ENCODE data around the gene TNNI3K. TPM values are rescaled to one million over a fixed set of nuclear protein-coding genes. Genes with fewer than 3 reads are reported as not detected.

TNNI3K gene
- polyA plus RNA-seq, 1 donor (not counting 4 experiments of a cell fraction or from before 2014, with no cell fraction given), result 0.41 TPM

GRCh38 chr1:74222701-74223100, 12.5 kb upstream of the TNNI3K start:
- Histone ChIP-seq H3K79me2 (ENCODE audit: control insufficient read depth, insufficient read depth, low read length) (no peaks in the 10 kb centered on the region), H3K27ac (ENCODE audit: control insufficient read depth, insufficient read depth, low read length) (no peak overlapping the region), H3K9me3 (ENCODE audit: control insufficient read depth, low read depth, low read length) (no peaks in the 10 kb centered on the region), H3K27me3 (ENCODE audit: control insufficient read depth, extremely low read depth, insufficient read depth, low read length) (no peaks in the 10 kb centered on the region), H3K36me3 (ENCODE audit: control insufficient read depth in 2 of 2, extremely low read depth in 1 of 2, insufficient read depth in 2 of 2, low read length in 2 of 2) (no peaks in the 10 kb centered on the region), H2AFZ (ENCODE audit: control insufficient read depth, low read length) (no peak overlapping the region), H3K9me1 (ENCODE audit: control insufficient read depth, extremely low read depth, insufficient read depth, low read length) (no peaks in the 10 kb centered on the region), H3K9ac (ENCODE audit: control insufficient read depth, extremely low read depth, insufficient read depth, low read length) (no peak overlapping the region), H3K4me2 (ENCODE audit: control insufficient read depth, extremely low read depth, insufficient read depth, low read depth, low read length) (no peak overlapping the region), H4K20me1 (ENCODE audit: control insufficient read depth, extremely low read depth, insufficient read depth, low read length) (no peaks in the 10 kb centered on the region), H3K4me1 (ENCODE audit: control insufficient read depth, extremely low read depth, insufficient read depth, low read length) (no peaks in the 10 kb centered on the region), H3K4me3 (ENCODE audit: control insufficient read depth in 2 of 3, extremely low read depth in 1 of 3, insufficient read depth in 2 of 3, low read depth in 1 of 3, low read length in 3 of 3) (no peak overlapping the region)
- TF ChIP-seq CTCF (optimal IDR thresholded peaks at IDR 0.05 in 1 of 3, IDR thresholded peaks at IDR 0.05 in 1 of 3, conservative IDR thresholded peaks at IDR 0.05 in 1 of 3; ENCODE audit: extremely low read depth in 1 of 3, insufficient read depth in 2 of 3, low read length in 3 of 3), result no peak
- TF ChIP-seq EZH2 (IDR thresholded peaks at IDR 0.05; ENCODE audit: low read length), result no peak
- DNase-seq (ENCODE audit: low read depth, low spot score), result no peak
- dilution Hi-C loops (cut with MboI; ENCODE audit: extremely low pct_ligation_motif_present, low sequenced_read_pairs), result no loop called here
- FAIRE-seq, result no peak

GRCh38 chr1:74223453-74223852, 11.7 kb upstream of the TNNI3K start:
- no peaks in the 10 kb centered on the region for H3K79me2 ChIP-seq (ENCODE audit: control insufficient read depth, insufficient read depth, low read length)
- FAIRE-seq, result no peak
- H3K36me3 ChIP-seq (ENCODE audit: control insufficient read depth in 2 of 2, extremely low read depth in 1 of 2, insufficient read depth in 2 of 2, low read length in 2 of 2), result no peaks in the 10 kb centered on the region
- H3K9me1 ChIP-seq (ENCODE audit: control insufficient read depth, extremely low read depth, insufficient read depth, low read length), result no peaks in the 10 kb centered on the region
- no peak overlapping the region for H3K27ac ChIP-seq (ENCODE audit: control insufficient read depth, insufficient read depth, low read length)
- H3K27me3 ChIP-seq (ENCODE audit: control insufficient read depth, extremely low read depth, insufficient read depth, low read length), result no peaks in the 10 kb centered on the region
- H2AFZ ChIP-seq (ENCODE audit: control insufficient read depth, low read length), result no peak overlapping the region
- no peak overlapping the region for H3K9ac ChIP-seq (ENCODE audit: control insufficient read depth, extremely low read depth, insufficient read depth, low read length)
- H4K20me1 ChIP-seq (ENCODE audit: control insufficient read depth, extremely low read depth, insufficient read depth, low read length), result no peaks in the 10 kb centered on the region
- H3K4me2 ChIP-seq (ENCODE audit: control insufficient read depth, extremely low read depth, insufficient read depth, low read depth, low read length), result no peak overlapping the region
- DNase-seq (ENCODE audit: low read depth, low spot score), result no peak
- no peak overlapping the region for H3K4me3 ChIP-seq (ENCODE audit: control insufficient read depth in 2 of 3, extremely low read depth in 1 of 3, insufficient read depth in 2 of 3, low read depth in 1 of 3, low read length in 3 of 3)
- TF ChIP-seq EZH2 (IDR thresholded peaks at IDR 0.05; ENCODE audit: low read length), result no peak
- no peak for TF ChIP-seq CTCF (optimal IDR thresholded peaks at IDR 0.05 in 1 of 3, IDR thresholded peaks at IDR 0.05 in 1 of 3, conservative IDR thresholded peaks at IDR 0.05 in 1 of 3; ENCODE audit: extremely low read depth in 1 of 3, insufficient read depth in 2 of 3, low read length in 3 of 3)
- H3K4me1 ChIP-seq (ENCODE audit: control insufficient read depth, extremely low read depth, insufficient read depth, low read length), result no peaks in the 10 kb centered on the region
- no peaks in the 10 kb centered on the region for H3K9me3 ChIP-seq (ENCODE audit: control insufficient read depth, low read depth, low read length)
- dilution Hi-C loops (cut with MboI; ENCODE audit: extremely low pct_ligation_motif_present, low sequenced_read_pairs), result no loop called here
